ENCODE results near the gene DDN. TPM values are rescaled to one million over a fixed set of nuclear protein-coding genes. Genes with fewer than 3 reads are reported as not detected.

Gene DDN
- polyA plus RNA-seq, 1 of the 3 experiments (the other 2 are of a cell fraction), result 0.20 TPM

DNA sequence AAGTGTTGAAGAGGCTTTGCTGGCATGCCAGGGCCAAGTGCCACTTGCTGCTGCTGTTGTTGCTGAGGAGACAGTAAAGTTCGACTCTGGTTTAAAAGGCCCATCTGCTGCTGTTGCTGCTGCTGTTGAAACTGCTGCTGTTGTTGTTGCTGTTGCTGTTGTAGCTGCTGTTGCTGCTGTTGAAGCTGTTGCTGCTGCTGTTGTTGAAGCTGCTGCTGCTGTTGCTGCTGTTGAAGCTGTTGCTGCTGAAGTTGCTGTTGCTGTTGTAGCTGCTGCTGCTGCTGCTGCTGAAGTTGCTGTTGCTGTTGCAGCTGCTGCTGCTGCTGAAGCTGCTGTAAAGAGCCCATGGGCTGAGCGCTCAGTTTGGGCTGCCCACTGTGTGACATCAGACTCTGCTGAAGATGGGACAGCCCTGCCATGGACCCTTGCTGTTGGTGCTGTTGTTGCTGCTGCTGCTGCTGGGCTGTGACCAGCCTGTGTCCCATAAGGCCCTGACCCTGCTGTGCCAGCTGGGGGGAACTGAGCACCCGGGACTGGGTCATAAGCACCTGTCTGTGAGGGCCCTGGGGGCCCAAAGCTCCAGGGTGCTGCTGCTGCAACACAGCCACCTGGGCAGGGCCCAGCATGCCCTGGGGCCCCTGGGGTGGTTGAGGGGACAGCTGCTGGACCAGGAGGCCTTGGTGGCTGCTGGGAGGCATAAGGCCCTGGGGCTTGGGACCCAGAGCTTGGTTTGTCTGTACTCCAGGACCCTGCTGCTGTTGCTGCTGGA lies 33.7 kb upstream of the DDN start:
- Histone ChIP-seq H2AFZ (ENCODE audit: low read depth) (no peak overlapping the region), H3F3A (replicated peaks; ENCODE audit: insufficient read depth) (no peaks in the 10 kb centered on the region), H3K79me2 (ENCODE audit: insufficient read depth) (no peaks in the 10 kb centered on the region), H3K4me2 (no peak overlapping the region), H3K4me3 (ENCODE audit: low read depth in 2 of 2, low read length in 1 of 2) (no peak overlapping the region), H4K20me1 (ENCODE audit: insufficient read depth) (no peaks in the 10 kb centered on the region), H3K36me3 (replicated peaks in 1 of 2; ENCODE audit: control insufficient read depth in 1 of 2, insufficient read depth in 2 of 2, low read length in 1 of 2) (peaks cover 47 to 85% of the 10 kb centered on the region in 2 experiments), H3K9me3 (no peaks in the 10 kb centered on the region), H3K9me2 (no peaks in the 10 kb centered on the region), H3K9ac (no peak overlapping the region), H3K27ac (ENCODE audit: low read depth in 2 of 2, low read length in 1 of 2) (no peak overlapping the region), H3K4me1 (ENCODE audit: control insufficient read depth in 1 of 2, insufficient read depth in 2 of 2, low read depth in 1 of 2, low read length in 1 of 2) (no peaks in the 10 kb centered on the region), H3K27me3 (ENCODE audit: insufficient read depth) (no peaks in the 10 kb centered on the region)
- TF ChIP-seq RXRA (IDR thresholded peaks at IDR 0.05; ENCODE audit: borderline replicate concordance, low read depth), result no peak
- no peak for TF ChIP-seq EZH2phosphoT487 (IDR thresholded peaks at IDR 0.05; ENCODE audit: borderline replicate concordance, low read depth)
- TF ChIP-seq POLR2AphosphoS5 (IDR thresholded peaks at IDR 0.05; ENCODE audit: low read depth, low read length), result no peak
- no peak for TF ChIP-seq EP300 (IDR thresholded peaks at IDR 0.05; ENCODE audit: borderline replicate concordance in 1 of 2, low read depth in 1 of 2, low read length in 1 of 2)
- no peak for TF ChIP-seq MEF2A (IDR thresholded peaks at IDR 0.05; ENCODE audit: borderline replicate concordance, low read depth)
- TF ChIP-seq SMC3 (IDR thresholded peaks at IDR 0.05; ENCODE audit: low read depth, low read length), result no peak
- TF ChIP-seq, protein P1, sequence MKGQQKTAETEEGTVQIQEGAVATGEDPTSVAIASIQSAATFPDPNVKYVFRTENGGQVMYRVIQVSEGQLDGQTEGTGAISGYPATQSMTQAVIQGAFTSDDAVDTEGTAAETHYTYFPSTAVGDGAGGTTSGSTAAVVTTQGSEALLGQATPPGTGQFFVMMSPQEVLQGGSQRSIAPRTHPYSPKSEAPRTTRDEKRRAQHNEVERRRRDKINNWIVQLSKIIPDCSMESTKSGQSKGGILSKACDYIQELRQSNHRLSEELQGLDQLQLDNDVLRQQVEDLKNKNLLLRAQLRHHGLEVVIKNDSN (IDR thresholded peaks at IDR 0.05; ENCODE audit: borderline replicate concordance, low read depth), result no peak
- no peak for TF ChIP-seq RAD21 (IDR thresholded peaks at IDR 0.05; ENCODE audit: low read length)
- no peak for TF ChIP-seq TAF1 (IDR thresholded peaks at IDR 0.05; ENCODE audit: borderline replicate concordance, low read depth, low read length)
- TF ChIP-seq, protein P2, sequence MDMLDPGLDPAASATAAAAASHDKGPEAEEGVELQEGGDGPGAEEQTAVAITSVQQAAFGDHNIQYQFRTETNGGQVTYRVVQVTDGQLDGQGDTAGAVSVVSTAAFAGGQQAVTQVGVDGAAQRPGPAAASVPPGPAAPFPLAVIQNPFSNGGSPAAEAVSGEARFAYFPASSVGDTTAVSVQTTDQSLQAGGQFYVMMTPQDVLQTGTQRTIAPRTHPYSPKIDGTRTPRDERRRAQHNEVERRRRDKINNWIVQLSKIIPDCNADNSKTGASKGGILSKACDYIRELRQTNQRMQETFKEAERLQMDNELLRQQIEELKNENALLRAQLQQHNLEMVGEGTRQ (IDR thresholded peaks at IDR 0.05; ENCODE audit: borderline replicate concordance, low read depth, low read length), result no peak
- TF ChIP-seq, protein P3, sequence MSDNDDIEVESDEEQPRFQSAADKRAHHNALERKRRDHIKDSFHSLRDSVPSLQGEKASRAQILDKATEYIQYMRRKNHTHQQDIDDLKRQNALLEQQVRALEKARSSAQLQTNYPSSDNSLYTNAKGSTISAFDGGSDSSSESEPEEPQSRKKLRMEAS (IDR thresholded peaks at IDR 0.05; ENCODE audit: low read depth), result no peak
- no peak for TF ChIP-seq JUND (IDR thresholded peaks at IDR 0.05)
- TF ChIP-seq, protein P4, sequence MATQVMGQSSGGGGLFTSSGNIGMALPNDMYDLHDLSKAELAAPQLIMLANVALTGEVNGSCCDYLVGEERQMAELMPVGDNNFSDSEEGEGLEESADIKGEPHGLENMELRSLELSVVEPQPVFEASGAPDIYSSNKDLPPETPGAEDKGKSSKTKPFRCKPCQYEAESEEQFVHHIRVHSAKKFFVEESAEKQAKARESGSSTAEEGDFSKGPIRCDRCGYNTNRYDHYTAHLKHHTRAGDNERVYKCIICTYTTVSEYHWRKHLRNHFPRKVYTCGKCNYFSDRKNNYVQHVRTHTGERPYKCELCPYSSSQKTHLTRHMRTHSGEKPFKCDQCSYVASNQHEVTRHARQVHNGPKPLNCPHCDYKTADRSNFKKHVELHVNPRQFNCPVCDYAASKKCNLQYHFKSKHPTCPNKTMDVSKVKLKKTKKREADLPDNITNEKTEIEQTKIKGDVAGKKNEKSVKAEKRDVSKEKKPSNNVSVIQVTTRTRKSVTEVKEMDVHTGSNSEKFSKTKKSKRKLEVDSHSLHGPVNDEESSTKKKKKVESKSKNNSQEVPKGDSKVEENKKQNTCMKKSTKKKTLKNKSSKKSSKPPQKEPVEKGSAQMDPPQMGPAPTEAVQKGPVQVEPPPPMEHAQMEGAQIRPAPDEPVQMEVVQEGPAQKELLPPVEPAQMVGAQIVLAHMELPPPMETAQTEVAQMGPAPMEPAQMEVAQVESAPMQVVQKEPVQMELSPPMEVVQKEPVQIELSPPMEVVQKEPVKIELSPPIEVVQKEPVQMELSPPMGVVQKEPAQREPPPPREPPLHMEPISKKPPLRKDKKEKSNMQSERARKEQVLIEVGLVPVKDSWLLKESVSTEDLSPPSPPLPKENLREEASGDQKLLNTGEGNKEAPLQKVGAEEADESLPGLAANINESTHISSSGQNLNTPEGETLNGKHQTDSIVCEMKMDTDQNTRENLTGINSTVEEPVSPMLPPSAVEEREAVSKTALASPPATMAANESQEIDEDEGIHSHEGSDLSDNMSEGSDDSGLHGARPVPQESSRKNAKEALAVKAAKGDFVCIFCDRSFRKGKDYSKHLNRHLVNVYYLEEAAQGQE (IDR thresholded peaks at IDR 0.05; ENCODE audit: low read depth, low read length), result no peak
- TF ChIP-seq SIN3A (IDR thresholded peaks at IDR 0.05; ENCODE audit: borderline replicate concordance, low read depth, low read length), result no peak
- no peak for TF ChIP-seq MXI1 (IDR thresholded peaks at IDR 0.05; ENCODE audit: low read depth, low read length)
- no peak for TF ChIP-seq ELF1 (IDR thresholded peaks at IDR 0.05)
- TF ChIP-seq GATA2 (CRISPR knock-in tag; IDR thresholded peaks at IDR 0.05), result no peak
- TF ChIP-seq CHD2 (IDR thresholded peaks at IDR 0.05; ENCODE audit: low read length, partially characterized antibody), result no peak
- CTCF ChIA-PET, result interaction anchor here (1.1 to 5.4 kb wide), 3 partner anchors 10 to 12 kb away, joined by 3 to 29 read pairs (median 12); no protein-coding TSS in a partner anchor
- 83% methylated on average over 2 of the region's 3 CpGs for WGBS (ENCODE audit: low lambda C conversion rate)
- DNase-seq, result no peak
- POLR2A ChIA-PET, result interaction anchor here (0.6 kb wide), 1 partner anchor 15 kb away, joined by 3 read pairs; no protein-coding TSS in a partner anchor
